GM18499 (cell line): Measurements from ENCODE around the gene PLXNA4.

Experiments used
- ATAC-seq: cut with Tn5 transposase; IDR thresholded peaks from one replicate; pipeline ENCODE4 v1.9.1; 2021; ENCODE audit warnings: moderate number of reproducible peaks; ENCODE audit not compliant: insufficient read depth, unreplicated experiment

Gene PLXNA4

GRCh38 chr7:132376361-132377013 is 199.8 kb downstream of the PLXNA4 start:
- no peak for ATAC-seq

- no peak for ATAC-seq
Observed at GRCh38 chr7:132373879-132374278, 202.4 kb downstream of the PLXNA4 start.

- ATAC-seq, result no peak
Observed at GRCh38 chr7:132373041-132373440, 203.2 kb downstream of the PLXNA4 start.

GRCh38 chr7:132371948-132372347 is 204.3 kb downstream of the PLXNA4 start:
- no peak for ATAC-seq

GRCh38 chr7:132368246-132368900 is 207.9 kb downstream of the PLXNA4 start:
- ATAC-seq, result no peak

- no peak for ATAC-seq
Observed at GRCh38 chr7:132367795-132368194, 208.5 kb downstream of the PLXNA4 start.

GRCh38 chr7:132367004-132367403 is 209.3 kb downstream of the PLXNA4 start:
- ATAC-seq, result no peak

- ATAC-seq, result no peak
Observed at GRCh38 chr7:132364226-132364625, 212.0 kb downstream of the PLXNA4 start.

- ATAC-seq, result no peak
Observed at GRCh38 chr7:132362059-132362458, 214.2 kb downstream of the PLXNA4 start.

- ATAC-seq, result no peak
Observed at GRCh38 chr7:132361146-132361545, 215.1 kb downstream of the PLXNA4 start.

GRCh38 chr7:132359743-132360142 is 216.5 kb downstream of the PLXNA4 start:
- no peak for ATAC-seq

GRCh38 chr7:132355048-132355447 is 221.2 kb downstream of the PLXNA4 start:
- no peak for ATAC-seq

GRCh38 chr7:132354527-132354926 is 221.7 kb downstream of the PLXNA4 start:
- no peak for ATAC-seq

- no peak for ATAC-seq
Observed at GRCh38 chr7:132353936-132354335, 222.3 kb downstream of the PLXNA4 start.

GRCh38 chr7:132352800-132353199 is 223.5 kb downstream of the PLXNA4 start:
- ATAC-seq, result no peak

- no peak for ATAC-seq
Observed at GRCh38 chr7:132351954-132352499, 224.2 kb downstream of the PLXNA4 start.

- no peak for ATAC-seq
Observed at GRCh38 chr7:132350741-132351140, 225.5 kb downstream of the PLXNA4 start.

- ATAC-seq, result no peak
Observed at GRCh38 chr7:132349075-132349474, 227.2 kb downstream of the PLXNA4 start.

- ATAC-seq, result no peak
Observed at GRCh38 chr7:132348341-132348740, 227.9 kb downstream of the PLXNA4 start.

- ATAC-seq, result no peak
Observed at GRCh38 chr7:132347858-132348257, 228.4 kb downstream of the PLXNA4 start.

GRCh38 chr7:132347123-132347522 is 229.1 kb downstream of the PLXNA4 start:
- ATAC-seq, result no peak
